ENCODE data around the gene CDK5R1. TPM values are rescaled to one million over a fixed set of nuclear protein-coding genes. Genes with fewer than 3 reads are reported as not detected.

The CDK5R1 gene
- total RNA-seq, 4 donors from 2014 or later = 0.78 to 1.5 (median 1.0) TPM

DNA sequence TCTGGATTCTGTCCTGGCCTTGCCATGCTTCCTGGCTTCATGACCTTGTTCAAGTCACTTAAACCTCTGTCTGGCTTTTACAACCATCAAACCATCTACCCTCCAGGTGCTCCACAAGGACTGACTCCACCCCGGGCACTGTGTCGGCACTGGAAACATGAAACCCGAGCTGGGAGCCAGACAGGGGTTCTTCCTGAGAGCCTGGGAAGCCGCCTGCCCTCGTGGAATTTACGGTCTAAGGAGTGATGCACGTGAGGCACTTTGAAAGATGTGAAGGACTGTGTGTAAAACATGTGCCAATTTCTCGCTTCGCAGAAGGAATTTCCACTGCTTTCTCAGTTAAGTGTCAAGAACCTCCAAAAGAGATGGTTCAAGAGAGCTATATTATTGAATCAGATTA lies 11.6 kb downstream of the CDK5R1 start:
- no peak overlapping the region for H3K27ac ChIP-seq
- DNase-seq (ENCODE audit: low spot score in 2 of 2) = no peak
- TF ChIP-seq EP300 (IDR thresholded peaks at IDR 0.05) (no peak), CTCF (IDR thresholded peaks at IDR 0.05) (no peak), POLR2A (IDR thresholded peaks at IDR 0.05) (no peak)
- H3K4me3 ChIP-seq = no peak overlapping the region
- peaks cover 0 to 17% (median 7%) of the 10 kb centered on the region in 4 donors for H3K4me1 ChIP-seq
- WGBS, 2 donors = 57 to 73% methylated on average over 9 of the region's 9 CpGs
- H3K36me3 ChIP-seq = no peaks in the 10 kb centered on the region
- no peaks in the 10 kb centered on the region for H3K9me3 ChIP-seq
- H3K27me3 ChIP-seq = no peaks in the 10 kb centered on the region

GRCh38 chr17:32502013-32502412 lies 15.2 kb downstream of the CDK5R1 start:
- H3K9me3 ChIP-seq = no peaks in the 10 kb centered on the region
- H3K36me3 ChIP-seq = no peaks in the 10 kb centered on the region
- 94 to 96% methylated on average over 3 of the region's 3 CpGs for WGBS, 2 donors
- peaks cover 0 to 22% (median 10%) of the 10 kb centered on the region in 4 donors for H3K4me1 ChIP-seq
- H3K27ac ChIP-seq = no peak overlapping the region
- no peak overlapping the region for H3K4me3 ChIP-seq
- DNase-seq (ENCODE audit: low spot score in 2 of 2) = no peak
- H3K27me3 ChIP-seq = no peaks in the 10 kb centered on the region
- TF ChIP-seq POLR2A (IDR thresholded peaks at IDR 0.05) = no peak

DNA sequence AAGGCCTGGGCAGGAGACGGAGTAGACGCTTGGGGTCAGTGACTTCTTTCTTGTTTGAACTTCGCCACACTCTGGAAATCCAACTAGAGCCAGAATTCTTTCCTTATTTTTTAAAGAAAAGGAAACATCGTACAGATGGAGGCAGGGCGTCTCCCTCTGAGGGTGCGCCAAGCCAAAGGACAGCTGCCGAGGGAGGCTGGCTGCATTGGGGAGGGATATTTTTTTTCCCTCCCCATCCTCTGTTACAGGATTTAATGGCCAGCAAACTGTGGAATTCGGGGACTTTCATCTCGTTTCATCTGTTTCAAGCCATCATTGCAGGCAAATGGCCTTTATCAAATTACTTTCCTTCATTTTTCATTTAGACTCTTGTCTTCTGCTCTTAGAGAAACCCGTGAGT lies 15.9 kb downstream of the CDK5R1 start:
- Histone ChIP-seq H3K27me3 (no peaks in the 10 kb centered on the region), H3K36me3 (no peaks in the 10 kb centered on the region), H3K4me3 (no peak overlapping the region), H3K27ac (peak overlapping the region in 1 of 4 donors; percentile 80), H3K4me1 (peaks cover 0 to 22% (median 10%) of the 10 kb centered on the region in 4 donors), H3K9me3 (no peaks in the 10 kb centered on the region)
- no peak for DNase-seq (ENCODE audit: low spot score in 2 of 2)
- 53 to 56% methylated on average over 10 of the region's 10 CpGs for WGBS, 2 donors
- TF ChIP-seq CTCF (IDR thresholded peaks at IDR 0.05) (no peak), POLR2A (IDR thresholded peaks at IDR 0.05) (no peak), EP300 (IDR thresholded peaks at IDR 0.05) (no peak)

GRCh38 chr17:32503251-32504165 lies 16.7 kb downstream of the CDK5R1 start:
- WGBS, 2 donors = 68 to 69% methylated on average over 7 of the region's 7 CpGs
- Histone ChIP-seq H3K4me3 (no peak overlapping the region), H3K27ac (peak overlapping the region in 3 of 4 donors; percentile 50 to 80 (median 54)), H3K36me3 (no peaks in the 10 kb centered on the region), H3K9me3 (no peaks in the 10 kb centered on the region), H3K27me3 (no peaks in the 10 kb centered on the region), H3K4me1 (peaks cover 0 to 22% (median 10%) of the 10 kb centered on the region in 4 donors)
- DNase-seq (ENCODE audit: low spot score in 2 of 2) = no peak
- no peak for TF ChIP-seq EP300 (IDR thresholded peaks at IDR 0.05)

DNA sequence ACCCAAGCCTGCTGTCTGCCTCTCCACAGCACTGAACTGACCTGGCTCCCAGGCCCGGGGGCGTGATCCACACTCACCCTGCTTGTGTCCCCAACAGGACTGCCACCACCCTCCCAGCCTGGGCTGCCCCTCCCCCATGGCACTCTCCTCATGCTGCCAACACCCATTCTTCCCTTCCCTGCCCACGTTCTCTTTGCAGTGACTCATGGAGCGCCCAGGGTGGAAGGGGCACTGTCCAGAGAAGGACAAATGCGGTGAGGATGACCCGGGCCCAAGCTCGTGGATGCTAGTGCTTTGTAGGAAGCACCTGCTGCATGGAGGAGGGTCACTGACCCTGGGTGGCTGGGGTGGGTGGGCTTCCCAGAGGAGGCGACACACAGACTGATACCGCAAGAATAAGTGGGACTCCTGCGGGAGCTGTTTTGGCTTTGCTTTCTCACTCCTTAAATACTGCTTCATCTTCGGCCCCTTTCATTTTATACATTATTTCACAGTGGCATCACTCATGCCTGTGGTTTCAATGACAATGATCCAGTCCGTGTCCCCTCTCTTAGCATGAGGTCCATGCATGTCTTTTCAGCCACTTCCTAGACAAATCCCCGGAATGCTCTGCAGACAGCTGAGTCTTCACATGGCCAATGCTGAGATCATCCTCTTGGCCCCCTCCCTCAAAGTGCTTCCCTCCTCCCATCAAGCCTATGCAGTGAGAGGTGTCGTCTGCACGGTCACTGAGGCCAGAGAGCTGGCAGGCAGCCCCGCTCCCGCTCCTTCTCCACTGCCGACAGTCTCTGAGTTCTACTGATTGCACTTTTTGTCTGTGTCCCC lies 17.6 kb downstream of the CDK5R1 start:
- H3K9me3 ChIP-seq = no peaks in the 10 kb centered on the region
- peaks cover 0 to 22% (median 10%) of the 10 kb centered on the region in 4 donors for H3K4me1 ChIP-seq
- no peak for DNase-seq (ENCODE audit: low spot score in 2 of 2)
- no peaks in the 10 kb centered on the region for H3K36me3 ChIP-seq
- H3K27me3 ChIP-seq = no peaks in the 10 kb centered on the region
- H3K27ac ChIP-seq = peak overlapping the region in 3 of 4 donors; percentile 50 to 80 (median 54)
- whole genome bisulfite sequencing, 2 donors = 54 to 56% methylated on average over 18 of the region's 18 CpGs
- H3K4me3 ChIP-seq = no peak overlapping the region
- TF ChIP-seq EP300 (IDR thresholded peaks at IDR 0.05) (no peak), CTCF (IDR thresholded peaks at IDR 0.05) (no peak), POLR2A (IDR thresholded peaks at IDR 0.05) (no peak)
